Coronary artery (tissue), 2 donors: Measurements from ENCODE around the gene PRORP.

Source experiments
- DNase-seq: peaks from one replicate; pipeline ENCODE4 v3.0.0-alpha.2; 2017; ENCODE audit warnings: low spot score
- H3K27ac ChIP-seq, 2 donors: fragments of 200-600 bp; sonication (generic); one replicate each; pipeline ENCODE4 v1.5.1; 2016 to 2019
- H3K4me3 ChIP-seq: fragments of 200-600 bp; sonication (generic); 2 replicates; pipeline ENCODE4 v1.5.1; 2016; ENCODE audit warnings: mild to moderate bottlenecking, moderate library complexity
- TF ChIP-seq, protein P1 (sequence below): fragments of 200-600 bp; sonication (generic); IDR thresholded peaks from one replicate; pipeline ENCODE4 v1.5.1; 2019; ENCODE audit warnings: antibody characterized with exemption

Gene PRORP

DNA sequence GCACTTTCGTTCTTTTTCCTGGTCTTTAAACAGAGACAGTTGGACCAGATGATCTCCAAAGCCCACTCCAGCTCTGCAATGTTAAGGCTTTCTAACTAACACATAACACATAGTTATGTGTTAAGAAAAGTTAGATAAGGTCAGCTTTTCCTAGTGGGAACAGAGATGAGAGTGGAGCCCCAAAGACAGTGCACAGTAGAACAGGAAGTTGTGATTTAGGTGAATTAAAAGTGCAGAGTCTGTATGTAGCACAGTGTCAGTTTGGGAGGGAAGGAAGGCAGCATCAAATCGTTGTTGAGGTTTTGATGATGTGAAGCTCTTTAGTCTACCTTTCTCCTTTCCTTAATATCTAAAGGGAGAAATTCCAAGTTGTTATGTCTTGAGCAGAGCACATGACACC lies 31.7 kb downstream of the PRORP start:
- Histone ChIP-seq H3K4me3 (no peak overlapping the region), H3K27ac (no peak overlapping the region)
- DNase-seq: no peak
- TF ChIP-seq, protein P1, sequence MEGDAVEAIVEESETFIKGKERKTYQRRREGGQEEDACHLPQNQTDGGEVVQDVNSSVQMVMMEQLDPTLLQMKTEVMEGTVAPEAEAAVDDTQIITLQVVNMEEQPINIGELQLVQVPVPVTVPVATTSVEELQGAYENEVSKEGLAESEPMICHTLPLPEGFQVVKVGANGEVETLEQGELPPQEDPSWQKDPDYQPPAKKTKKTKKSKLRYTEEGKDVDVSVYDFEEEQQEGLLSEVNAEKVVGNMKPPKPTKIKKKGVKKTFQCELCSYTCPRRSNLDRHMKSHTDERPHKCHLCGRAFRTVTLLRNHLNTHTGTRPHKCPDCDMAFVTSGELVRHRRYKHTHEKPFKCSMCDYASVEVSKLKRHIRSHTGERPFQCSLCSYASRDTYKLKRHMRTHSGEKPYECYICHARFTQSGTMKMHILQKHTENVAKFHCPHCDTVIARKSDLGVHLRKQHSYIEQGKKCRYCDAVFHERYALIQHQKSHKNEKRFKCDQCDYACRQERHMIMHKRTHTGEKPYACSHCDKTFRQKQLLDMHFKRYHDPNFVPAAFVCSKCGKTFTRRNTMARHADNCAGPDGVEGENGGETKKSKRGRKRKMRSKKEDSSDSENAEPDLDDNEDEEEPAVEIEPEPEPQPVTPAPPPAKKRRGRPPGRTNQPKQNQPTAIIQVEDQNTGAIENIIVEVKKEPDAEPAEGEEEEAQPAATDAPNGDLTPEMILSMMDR: no peak

DNA sequence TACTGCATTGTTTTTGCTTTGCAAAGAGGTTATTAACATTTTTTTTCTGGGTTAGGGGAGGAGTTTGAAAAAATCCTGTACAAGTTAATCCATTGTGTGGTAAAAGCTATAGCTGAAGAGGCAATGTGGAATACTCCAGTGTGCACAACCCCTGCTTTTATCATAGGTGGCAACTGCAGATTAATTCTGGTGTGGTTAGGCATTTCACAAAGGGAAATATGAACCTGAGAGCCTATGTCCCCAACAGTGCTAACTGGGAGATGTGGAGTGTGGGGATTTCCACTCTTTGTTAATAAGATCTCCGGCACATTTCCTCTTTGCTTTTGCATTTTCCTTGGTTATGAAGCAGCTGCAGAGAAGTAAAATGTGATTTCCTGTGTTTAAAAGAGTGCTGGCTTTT lies 33.6 kb downstream of the PRORP start:
- DNase-seq: no peak
- TF ChIP-seq, protein P1: no peak
- H3K27ac ChIP-seq: no peak overlapping the region
- H3K4me3 ChIP-seq: no peak overlapping the region

DNA sequence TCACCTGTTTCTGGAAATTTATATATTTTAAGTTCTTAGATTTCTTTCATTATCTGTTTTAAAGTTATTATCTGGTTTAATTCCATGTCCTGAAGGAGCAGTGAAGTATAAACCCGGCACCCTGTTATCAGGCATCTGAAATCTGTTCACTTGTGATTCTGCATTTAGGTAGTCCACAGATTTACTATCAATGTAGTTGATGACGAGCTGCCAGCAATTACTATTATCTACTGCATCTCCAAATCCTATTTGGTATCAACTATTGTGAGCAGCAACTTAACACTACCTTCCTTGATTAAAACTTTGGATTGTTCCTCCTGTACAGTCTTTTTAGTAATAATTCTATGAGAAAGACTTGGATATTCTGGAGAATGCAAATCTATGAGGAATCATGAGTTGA lies 36.1 kb downstream of the PRORP start:
- no peak overlapping the region for H3K27ac ChIP-seq
- TF ChIP-seq, protein P1: no peak
- no peak overlapping the region for H3K4me3 ChIP-seq
- DNase-seq: no peak

DNA sequence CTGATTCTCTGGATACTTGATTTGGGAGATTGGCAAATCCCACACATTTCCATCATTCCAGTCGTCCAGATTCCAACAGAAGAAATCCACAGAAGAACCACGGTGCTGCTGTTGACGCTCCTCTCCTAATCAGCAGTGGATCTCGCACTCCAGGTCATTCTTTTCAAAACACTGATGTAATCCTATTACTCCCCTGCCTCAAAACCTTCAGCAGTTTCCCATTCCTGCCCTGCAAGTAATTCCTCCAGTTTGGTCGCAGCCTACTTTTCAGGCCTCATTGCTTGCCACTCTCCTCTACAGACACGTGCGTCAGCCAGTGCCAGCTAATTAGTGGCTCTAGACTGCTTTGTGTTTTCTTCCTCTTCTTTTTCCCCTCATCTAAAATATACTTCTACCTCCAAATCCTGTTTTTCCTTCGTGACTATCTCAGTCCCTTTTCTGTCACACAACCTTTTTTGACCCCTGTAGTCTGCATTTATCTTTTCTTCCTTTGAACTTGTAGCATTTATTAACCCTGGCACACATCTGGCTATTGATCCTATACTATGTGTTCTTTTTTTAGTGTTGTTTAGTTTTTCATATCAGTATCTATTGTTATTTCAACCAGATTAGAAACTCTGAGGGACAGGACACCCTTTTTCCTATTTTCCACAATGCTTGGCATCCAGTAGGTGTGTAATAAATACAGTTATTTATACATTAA lies 36.8 kb downstream of the PRORP start:
- DNase-seq: no peak
- Histone ChIP-seq H3K27ac (no peak overlapping the region), H3K4me3 (no peak overlapping the region)
- TF ChIP-seq, protein P1: no peak

DNA sequence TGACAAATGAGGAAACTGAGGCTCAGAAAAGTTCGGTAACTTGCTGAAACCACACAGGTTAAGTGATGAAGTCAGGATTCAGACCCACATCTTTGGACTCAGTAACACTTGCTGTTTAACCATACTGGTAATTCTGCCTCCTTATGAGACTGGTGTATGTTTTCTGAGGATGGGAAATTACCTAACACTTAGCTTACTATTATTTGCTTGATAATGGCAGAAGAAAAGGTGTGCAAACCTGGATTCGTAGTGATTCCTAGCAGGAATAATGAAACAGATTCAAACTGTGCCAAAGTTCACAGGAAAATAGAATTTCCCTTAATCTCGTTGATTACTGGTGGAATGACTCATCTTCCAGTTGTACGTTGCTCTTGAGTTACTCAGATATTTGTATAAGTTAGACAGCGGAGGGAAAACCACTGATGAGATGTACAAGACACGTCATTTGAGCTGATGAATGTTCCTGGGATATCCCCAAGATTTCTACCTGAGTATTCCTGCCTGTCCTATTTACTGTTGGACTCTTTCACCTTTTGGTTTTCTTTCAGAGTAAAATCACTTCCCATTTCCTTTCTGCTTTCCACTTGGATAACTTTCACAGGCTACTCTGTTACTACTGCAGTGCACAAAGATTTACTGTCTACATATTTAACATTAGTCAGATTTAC lies 37.5 kb downstream of the PRORP start:
- Histone ChIP-seq H3K27ac (peak overlapping the region in 1 of 2 donors; percentile 39), H3K4me3 (no peak overlapping the region)
- no peak for DNase-seq
- TF ChIP-seq, protein P1: no peak

DNA sequence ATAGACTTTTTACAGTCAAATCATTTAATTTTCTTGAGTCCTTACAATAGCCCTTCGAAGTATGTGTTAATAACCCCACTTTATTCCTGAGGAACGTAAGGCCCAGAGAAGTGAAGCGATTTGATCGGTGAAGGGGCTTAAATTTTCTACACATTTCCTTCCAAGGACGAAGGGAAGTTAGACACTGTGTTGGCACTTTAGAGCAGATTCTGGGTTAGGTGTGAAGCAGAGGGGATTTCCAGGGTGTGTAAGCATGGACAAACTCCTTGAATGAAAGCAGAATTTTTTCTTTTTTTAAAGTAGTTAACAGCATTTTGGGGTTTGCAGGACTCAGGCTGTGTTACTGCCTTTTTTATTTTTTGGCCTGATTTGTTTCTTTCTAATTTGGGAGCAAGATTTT lies 38.9 kb downstream of the PRORP start:
- no peak overlapping the region for H3K27ac ChIP-seq
- no peak overlapping the region for H3K4me3 ChIP-seq
- no peak for DNase-seq
- TF ChIP-seq, protein P1: no peak

DNA sequence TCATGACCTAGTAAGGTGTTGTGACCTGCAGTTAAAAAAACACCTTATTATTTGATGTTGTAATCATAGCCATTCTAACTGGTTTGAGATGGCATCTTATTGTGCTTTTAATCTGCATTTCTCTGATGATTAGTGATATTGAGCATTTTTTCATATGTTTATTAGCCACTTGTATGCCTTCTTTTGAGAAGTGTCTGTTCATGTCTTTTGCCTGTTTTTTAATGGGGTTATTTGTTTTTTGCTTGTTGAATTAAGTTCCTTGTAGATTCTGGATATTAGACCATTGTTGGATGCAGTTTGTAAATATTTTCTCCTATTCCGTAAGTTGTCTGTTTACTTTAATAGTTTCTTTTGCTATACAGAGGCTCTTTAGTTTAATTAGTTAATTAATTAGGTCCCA lies 41.0 kb downstream of the PRORP start:
- TF ChIP-seq, protein P1: no peak
- no peak for DNase-seq
- H3K27ac ChIP-seq: no peak overlapping the region
- H3K4me3 ChIP-seq: no peak overlapping the region
